ENCODE results near the gene NTM. TPM values are rescaled to one million over a fixed set of nuclear protein-coding genes. Genes with fewer than 3 reads are reported as not detected.

The NTM gene
- total and polyA plus RNA-seq, 2 donors (not counting 3 experiments of a cell fraction or from before 2014, with no cell fraction given): 1.00 to 1.1 TPM

- no peak for TF ChIP-seq CTCF (IDR thresholded peaks at IDR 0.05; ENCODE audit: extremely low read depth in 1 of 2, insufficient read depth in 1 of 2, low read depth in 1 of 2, low read length in 2 of 2)
- Histone ChIP-seq H3K4me3 (replicated peaks in 1 of 3; ENCODE audit: insufficient read depth in 1 of 3, low read depth in 1 of 3, low read length in 3 of 3) (no peak overlapping the region), H3K4me1 (ENCODE audit: control insufficient read depth, extremely low read depth, insufficient read depth, low read length) (no peaks in the 10 kb centered on the region), H3K4me2 (ENCODE audit: insufficient read depth, low read length) (no peak overlapping the region), H3K36me3 (ENCODE audit: control insufficient read depth in 2 of 2, extremely low read depth in 1 of 2, insufficient read depth in 2 of 2, low read length in 2 of 2) (no peaks in the 10 kb centered on the region), H3K27me3 (ENCODE audit: control insufficient read depth in 2 of 2, insufficient read depth in 2 of 2, low read length in 2 of 2) (no peaks in the 10 kb centered on the region), H3K9me3 (replicated peaks; ENCODE audit: control insufficient read depth, insufficient read depth, low read length) (no peaks in the 10 kb centered on the region), H3K9ac (replicated peaks; ENCODE audit: extremely low read depth, insufficient read depth, low read length) (no peak overlapping the region), H3K9me1 (replicated peaks; ENCODE audit: control insufficient read depth, extremely low read depth, insufficient read depth, low read length) (no peaks in the 10 kb centered on the region), H4K20me1 (replicated peaks; ENCODE audit: control insufficient read depth, extremely low read depth, insufficient read depth, low read length) (no peaks in the 10 kb centered on the region), H3K27ac (ENCODE audit: insufficient read depth, low read depth, low read length) (no peak overlapping the region), H3K79me2 (ENCODE audit: control insufficient read depth, insufficient read depth, low read length) (no peaks in the 10 kb centered on the region), H2AFZ (ENCODE audit: low read depth, low read length) (no peak overlapping the region)
- intact Hi-C loops (cut with micrococcal nuclease): no loop called here
- ChIA-PET POLR2A (no interaction called here), CTCF (interaction anchor here (1.1 kb wide), 1 partner anchor 45 kb away, joined by 4 read pairs; no protein-coding TSS in a partner anchor)
- no peak for DNase-seq (ENCODE audit: low read depth, low spot score)
- no peak for FAIRE-seq
- dilution Hi-C loops (cut with MboI; ENCODE audit: extremely low pct_ligation_motif_present, low sequenced_read_pairs): no loop called here
- BruUV-seq (replicated peaks): no TSS peak
These were observed 712.2 kb downstream of the NTM start for GRCh38 chr11:132082566-132082965.

- BruUV-seq (replicated peaks): no TSS peak
- Histone ChIP-seq H3K9ac (replicated peaks; ENCODE audit: extremely low read depth, insufficient read depth, low read length) (no peak overlapping the region), H3K36me3 (ENCODE audit: control insufficient read depth in 2 of 2, extremely low read depth in 1 of 2, insufficient read depth in 2 of 2, low read length in 2 of 2) (no peaks in the 10 kb centered on the region), H3K79me2 (ENCODE audit: control insufficient read depth, insufficient read depth, low read length) (no peaks in the 10 kb centered on the region), H3K4me3 (replicated peaks in 1 of 3; ENCODE audit: insufficient read depth in 1 of 3, low read depth in 1 of 3, low read length in 3 of 3) (no peak overlapping the region), H3K27me3 (ENCODE audit: control insufficient read depth in 2 of 2, insufficient read depth in 2 of 2, low read length in 2 of 2) (no peaks in the 10 kb centered on the region), H3K9me1 (replicated peaks; ENCODE audit: control insufficient read depth, extremely low read depth, insufficient read depth, low read length) (no peaks in the 10 kb centered on the region), H3K9me3 (replicated peaks; ENCODE audit: control insufficient read depth, insufficient read depth, low read length) (no peaks in the 10 kb centered on the region), H4K20me1 (replicated peaks; ENCODE audit: control insufficient read depth, extremely low read depth, insufficient read depth, low read length) (no peaks in the 10 kb centered on the region), H3K27ac (ENCODE audit: insufficient read depth, low read depth, low read length) (no peak overlapping the region), H3K4me2 (ENCODE audit: insufficient read depth, low read length) (no peak overlapping the region), H2AFZ (ENCODE audit: low read depth, low read length) (no peak overlapping the region), H3K4me1 (ENCODE audit: control insufficient read depth, extremely low read depth, insufficient read depth, low read length) (no peaks in the 10 kb centered on the region)
- ChIA-PET POLR2A (no interaction called here), CTCF (no interaction called here)
- intact Hi-C loops (cut with micrococcal nuclease): no loop called here
- FAIRE-seq (no peak), DNase-seq (ENCODE audit: low read depth, low spot score) (no peak)
- no peak for TF ChIP-seq POLR2A (IDR thresholded peaks at IDR 0.05; ENCODE audit: low read depth, low read length)
- TF ChIP-seq CTCF (IDR thresholded peaks at IDR 0.05; ENCODE audit: extremely low read depth in 1 of 2, insufficient read depth in 1 of 2, low read depth in 1 of 2, low read length in 2 of 2): no peak
- no peak for TF ChIP-seq MAX (IDR thresholded peaks at IDR 0.05; ENCODE audit: insufficient read depth, insufficient read length)
- no peak for TF ChIP-seq POLR2AphosphoS5 (IDR thresholded peaks at IDR 0.05; ENCODE audit: insufficient read depth, low read depth, low read length)
- TF ChIP-seq MYC (IDR thresholded peaks at IDR 0.05; ENCODE audit: low read depth, low read length): no peak
- no peak for TF ChIP-seq GATA2 (IDR thresholded peaks at IDR 0.05; ENCODE audit: insufficient read depth, insufficient read length, low read depth, low read length)
- no peak for TF ChIP-seq JUN (IDR thresholded peaks at IDR 0.05; ENCODE audit: borderline replicate concordance, insufficient read depth, insufficient read length, low read depth)
- no peak for TF ChIP-seq FOS (IDR thresholded peaks at IDR 0.05; ENCODE audit: borderline replicate concordance, insufficient read depth, low read length)
- no peak for TF ChIP-seq EZH2 (IDR thresholded peaks at IDR 0.05; ENCODE audit: borderline replicate concordance, low read depth, low read length, severe bottlenecking)
- dilution Hi-C loops (cut with MboI; ENCODE audit: extremely low pct_ligation_motif_present, low sequenced_read_pairs): no loop called here
These were observed 714.0 kb downstream of the NTM start for GRCh38 chr11:132084433-132084832.

Data from endothelial cell of umbilical vein (primary cell).